Activated CD8-positive, alpha-beta memory T cell treated with anti-CD3 and anti-CD28 coated beads, Interleukin-2, amount 50 U/mL, for 4 hours (primary cell): ENCODE results near the gene TPP1.

Source experiments
- DNase-seq: peaks from one replicate; pipeline ENCODE4 v3.0.0-alpha.2; 2020

Gene TPP1

DNA sequence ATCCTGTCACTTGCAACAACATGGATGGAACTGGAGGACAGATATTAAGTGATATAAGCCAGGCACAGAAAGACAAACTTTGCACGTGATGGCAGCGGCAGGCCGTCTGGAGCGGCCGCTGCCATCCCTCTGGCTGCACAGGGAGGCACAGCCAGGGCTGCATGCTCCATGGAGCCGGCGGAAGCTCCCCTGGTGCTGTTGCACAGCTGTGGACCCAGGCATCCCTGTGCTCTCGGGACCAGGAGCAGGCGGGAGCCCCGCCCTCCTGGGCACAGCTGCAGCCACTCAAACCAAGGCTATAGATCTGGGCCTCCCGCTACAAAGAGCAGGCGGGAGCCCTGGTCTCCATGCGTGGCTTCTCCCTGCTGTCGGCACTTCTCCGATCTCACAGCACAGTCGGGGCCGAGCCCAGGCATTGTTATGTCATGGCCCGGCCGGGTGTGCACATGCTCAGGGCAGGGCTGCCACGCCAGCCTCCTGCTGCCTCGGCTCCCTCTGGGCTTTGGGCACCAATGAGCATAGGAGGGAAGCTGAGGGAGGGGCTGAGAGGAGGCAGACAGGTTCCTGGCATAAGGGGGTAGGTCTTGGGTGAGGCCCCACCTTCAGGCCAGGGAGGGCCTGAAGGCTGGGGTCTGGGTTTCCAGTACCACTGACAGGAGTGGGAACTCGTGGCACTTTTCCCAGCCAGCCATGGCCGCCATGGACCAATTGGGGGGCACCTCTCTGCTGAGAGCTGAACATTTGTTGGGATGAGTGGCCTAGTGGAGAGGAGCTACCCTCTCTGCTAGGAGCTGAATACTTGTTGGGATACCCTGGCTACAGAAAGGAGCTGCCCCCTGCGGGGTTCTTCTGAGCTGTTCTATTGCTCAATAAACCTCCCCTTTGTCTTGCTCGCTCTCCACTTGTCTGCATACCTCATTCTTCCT lies 32.5 kb downstream of the TPP1 start:
- DNase-seq = no peak

DNA sequence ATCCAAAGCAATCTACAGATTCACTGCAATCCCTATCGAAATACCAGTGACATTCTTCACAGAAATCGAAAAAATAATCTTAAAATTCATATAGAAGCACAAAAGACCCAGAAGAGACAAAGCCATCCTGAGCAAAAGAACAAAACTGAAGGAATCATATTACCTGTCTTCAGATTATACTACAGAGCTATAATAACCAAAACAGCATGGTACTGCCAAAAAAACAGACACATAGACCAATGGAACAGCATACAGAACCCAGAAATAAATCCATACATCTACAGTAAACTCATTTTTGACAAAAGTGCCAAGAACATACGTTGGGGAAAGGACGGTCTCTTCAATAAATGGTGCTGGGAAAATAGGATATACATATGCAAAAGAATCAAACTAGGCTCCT lies 34.7 kb downstream of the TPP1 start:
- no peak for DNase-seq

DNA sequence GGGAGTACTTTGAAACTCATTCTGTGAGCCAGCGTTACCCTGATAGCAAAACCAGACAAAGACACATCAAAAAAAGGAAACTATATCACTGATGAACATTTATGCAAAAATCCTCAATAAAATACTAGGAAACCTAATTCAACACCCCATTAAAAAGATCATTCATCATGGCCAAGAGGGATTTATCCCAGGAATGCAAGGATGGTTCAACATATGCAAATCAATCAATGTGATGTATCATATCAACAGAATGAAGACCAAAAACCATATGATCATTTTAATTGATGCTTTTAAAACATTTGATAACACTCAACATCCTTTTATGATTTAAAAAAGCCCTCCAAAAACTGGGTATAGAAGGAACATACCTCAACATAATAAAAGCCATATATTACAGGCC lies 35.6 kb downstream of the TPP1 start:
- DNase-seq = no peak

DNA sequence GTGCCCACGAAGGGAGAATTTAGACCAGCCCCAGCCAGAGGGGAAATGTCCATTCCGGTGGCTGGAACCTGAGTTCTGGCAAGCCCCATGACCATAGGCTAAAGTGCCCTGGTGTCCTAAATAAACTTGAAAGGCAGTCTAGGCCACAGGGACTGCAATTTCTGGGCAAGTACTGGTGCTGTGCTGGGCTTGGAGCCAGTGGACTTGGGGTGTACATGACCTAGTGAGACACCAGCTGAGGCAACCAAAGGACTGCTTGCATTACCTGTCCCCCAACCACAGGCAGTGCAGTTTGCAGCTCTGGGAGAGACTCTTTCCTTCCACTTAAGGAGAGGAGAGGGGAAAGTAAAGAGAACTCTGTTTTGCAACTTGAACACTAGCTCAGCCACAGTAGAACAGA lies 39.5 kb downstream of the TPP1 start:
- no peak for DNase-seq

DNA sequence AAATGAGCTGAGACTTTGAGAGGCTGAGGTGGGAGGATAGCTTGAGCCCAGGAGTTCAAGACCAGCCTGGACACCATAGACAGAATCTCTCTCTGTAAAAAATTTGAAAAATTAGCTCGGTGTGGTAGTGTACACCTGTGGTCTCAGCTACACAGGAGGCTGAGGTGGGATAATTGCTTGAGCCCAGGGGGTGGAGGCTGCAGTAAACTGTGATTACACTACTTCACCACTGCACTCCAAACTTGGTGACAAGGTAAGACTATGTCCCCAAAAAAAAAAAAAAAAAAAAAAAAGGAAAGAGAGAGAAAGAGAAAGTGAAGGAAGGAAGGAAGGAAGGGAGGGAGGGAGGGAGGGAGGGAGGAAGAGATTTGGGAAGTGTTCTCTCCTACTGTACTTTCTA lies 41.1 kb downstream of the TPP1 start:
- DNase-seq = no peak

DNA sequence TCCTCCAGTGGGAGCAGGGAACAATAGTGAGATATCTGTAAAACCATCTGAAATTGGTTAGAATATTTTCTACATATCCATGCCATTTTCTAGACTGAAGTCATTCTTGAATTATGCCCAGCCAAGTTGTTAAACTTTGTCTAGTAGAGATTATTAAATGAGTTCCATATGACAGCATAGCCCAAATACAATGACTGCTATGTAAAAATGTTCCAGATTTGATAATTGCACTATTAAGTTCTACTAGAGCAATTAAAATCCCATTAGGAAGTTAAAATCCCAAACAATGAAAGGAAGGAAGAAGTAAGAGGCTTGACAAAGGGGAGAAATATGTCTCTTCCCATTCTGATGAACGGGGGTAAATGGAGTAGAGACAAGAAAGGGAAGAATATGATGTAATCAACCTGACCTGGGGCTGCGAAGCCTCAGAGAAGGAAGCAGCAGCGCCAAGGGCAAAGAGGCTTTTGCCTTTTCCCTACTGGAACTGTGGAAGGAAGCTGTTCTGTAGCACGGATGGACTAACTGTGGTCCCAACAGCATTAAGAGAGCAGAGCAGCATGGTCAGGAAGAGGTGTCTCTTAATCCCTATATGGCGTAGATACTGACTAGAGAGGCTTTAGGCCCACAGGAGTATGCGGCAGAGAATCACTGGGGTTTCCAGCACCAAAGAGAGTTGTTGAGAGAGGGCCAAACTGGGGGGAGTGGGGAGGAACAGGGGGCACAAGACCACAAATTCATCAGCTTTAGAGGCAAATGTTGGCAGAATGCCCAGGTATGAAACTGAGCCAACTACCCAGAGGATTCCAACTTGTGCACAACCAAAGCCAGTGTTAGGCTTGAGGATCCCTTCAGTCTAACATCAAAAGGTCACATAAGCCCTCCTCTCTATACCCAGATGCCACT lies 42.5 kb downstream of the TPP1 start:
- DNase-seq = no peak

DNA sequence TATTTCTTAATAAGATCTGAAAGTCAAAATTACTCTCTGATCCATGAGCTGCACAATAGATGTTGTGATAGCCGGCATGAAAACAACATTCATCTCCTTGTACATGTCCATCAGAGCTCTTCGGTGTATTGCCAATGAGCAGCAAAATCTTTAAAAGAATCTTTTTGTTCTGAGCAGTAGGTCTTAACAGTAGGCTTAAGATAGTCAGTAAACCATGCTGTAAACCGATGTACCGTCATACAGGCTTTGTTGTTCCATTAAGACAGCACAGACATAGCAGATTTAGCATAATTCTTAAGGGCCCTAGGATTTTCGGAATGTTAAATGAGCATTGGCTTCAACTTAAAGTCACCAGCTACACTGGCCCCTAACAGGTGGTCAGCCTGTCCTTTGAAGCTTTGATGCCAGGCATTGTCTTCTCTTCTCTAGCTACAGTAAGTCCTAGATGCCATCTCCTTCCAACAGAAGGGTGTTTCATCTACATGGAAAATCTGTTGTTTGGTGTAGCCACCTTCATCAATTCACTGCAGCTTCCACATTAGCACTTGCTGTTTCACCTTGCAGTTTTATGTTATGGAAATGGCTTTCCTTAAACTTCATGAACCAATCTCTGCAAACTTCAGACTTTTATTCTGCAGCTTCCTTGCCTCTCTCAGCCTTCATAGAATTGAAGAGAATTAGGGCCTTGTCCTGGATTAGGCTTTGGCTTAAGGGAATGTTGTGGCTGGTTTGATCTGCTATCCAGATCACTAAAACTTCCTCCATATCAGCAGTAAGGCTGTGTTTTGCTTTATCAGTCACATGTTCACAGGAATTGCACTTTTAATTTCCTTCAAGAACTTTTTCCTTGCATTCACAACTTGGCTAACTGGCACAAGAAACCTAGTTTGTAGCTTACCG lies 44.2 kb downstream of the TPP1 start:
- DNase-seq = no peak

DNA sequence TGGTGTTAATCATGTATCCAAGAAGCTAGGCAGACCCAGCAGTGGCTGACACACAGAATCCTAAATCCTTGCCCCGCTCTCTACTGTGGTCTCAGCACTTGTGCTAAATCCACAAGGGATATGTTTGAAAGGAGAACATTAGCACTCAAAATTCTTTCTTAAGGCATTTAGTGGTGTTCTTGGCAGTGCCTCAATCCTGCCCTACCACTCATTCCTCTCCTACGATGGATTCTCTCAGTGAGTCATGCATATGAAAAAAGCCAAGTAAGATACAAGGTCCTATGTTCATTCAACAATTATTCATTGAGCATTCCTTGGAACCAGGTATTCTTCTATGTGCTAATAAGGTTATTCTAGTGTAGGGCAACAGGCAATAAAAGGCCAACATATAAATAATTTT lies 47.0 kb downstream of the TPP1 start:
- DNase-seq = no peak

DNA sequence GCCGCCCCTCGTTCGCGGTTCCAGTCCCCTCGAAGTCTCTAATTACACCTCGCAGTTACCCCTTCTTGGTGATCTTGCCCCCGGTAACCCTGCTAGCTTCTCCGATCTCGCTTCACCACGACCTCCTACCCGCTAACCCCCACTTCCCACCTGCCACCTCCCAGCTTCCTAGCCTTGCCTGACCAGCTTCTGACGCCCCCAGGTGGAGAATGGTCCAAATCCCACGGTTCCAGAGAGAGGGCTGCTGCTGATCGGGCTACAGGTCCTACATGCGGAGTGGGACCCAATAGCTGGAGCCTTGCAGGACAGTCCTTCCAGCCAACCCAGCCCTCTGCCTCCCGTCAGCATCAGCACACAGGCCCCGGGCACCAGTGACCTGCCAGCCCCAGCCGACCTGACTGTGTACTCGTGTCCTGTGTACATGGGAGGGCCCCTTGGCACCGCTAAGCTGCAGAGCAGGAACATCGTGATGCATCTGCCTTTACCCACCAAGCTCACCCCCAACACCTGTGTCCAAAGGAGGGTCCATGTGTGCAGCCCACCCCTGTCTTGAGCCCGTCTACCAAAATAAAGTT lies 47.7 kb downstream of the TPP1 start:
- DNase-seq = no peak

DNA sequence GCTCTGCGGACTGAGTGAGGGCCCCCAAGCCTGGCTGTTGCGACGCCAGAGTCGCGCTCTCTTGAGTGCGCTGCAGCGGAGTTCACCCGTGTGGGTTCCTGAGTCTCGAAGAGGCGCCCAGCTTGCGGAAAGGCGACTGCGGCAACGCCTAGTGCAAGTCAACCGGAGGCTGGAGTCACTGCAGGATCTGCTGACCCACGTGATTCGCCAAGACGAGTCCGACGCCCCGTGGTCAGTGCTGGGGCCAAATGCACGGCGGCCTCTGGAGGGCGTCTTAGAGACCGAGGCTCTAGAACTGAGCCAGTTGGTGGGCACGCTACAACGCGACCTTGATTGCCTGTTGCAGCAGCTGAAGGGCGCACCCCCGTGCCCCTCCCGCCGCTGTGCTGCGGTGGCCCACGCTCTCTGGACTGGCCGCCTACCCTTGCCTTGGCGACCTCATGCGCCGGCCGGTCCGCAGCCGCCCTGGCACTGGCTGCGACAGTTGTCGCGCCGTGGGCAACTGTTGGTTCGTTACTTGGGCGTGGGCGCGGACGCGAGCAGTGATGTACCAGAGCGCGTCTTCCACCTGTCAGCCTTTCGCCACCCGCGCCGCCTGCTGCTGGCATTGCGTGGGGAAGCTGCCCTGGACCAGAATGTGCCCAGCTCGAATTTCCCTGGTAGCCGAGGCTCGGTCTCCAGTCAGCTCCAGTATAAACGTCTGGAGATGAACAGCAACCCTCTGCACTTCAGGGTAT lies 48.4 kb downstream of the TPP1 start:
- no peak for DNase-seq

DNA sequence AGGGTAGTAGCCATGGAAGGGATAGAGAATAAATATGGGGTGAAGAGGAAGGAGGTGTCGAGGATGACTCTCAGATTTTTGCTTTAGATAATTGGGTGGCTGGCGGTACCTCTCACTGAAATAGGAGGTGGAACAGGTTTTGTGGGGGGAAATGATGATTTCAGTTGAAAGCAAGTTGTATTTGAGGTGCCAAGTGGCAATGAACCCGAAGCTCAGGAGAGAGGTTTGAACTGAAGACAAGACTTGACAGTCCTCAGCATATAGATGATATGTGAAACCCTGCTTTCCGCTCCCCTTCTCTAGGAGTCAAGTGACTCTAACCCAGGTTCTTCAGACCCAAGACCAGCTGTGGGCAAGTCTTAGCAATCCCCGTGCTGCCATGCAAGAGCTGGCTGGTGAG lies 49.5 kb downstream of the TPP1 start:
- DNase-seq = no peak

DNA sequence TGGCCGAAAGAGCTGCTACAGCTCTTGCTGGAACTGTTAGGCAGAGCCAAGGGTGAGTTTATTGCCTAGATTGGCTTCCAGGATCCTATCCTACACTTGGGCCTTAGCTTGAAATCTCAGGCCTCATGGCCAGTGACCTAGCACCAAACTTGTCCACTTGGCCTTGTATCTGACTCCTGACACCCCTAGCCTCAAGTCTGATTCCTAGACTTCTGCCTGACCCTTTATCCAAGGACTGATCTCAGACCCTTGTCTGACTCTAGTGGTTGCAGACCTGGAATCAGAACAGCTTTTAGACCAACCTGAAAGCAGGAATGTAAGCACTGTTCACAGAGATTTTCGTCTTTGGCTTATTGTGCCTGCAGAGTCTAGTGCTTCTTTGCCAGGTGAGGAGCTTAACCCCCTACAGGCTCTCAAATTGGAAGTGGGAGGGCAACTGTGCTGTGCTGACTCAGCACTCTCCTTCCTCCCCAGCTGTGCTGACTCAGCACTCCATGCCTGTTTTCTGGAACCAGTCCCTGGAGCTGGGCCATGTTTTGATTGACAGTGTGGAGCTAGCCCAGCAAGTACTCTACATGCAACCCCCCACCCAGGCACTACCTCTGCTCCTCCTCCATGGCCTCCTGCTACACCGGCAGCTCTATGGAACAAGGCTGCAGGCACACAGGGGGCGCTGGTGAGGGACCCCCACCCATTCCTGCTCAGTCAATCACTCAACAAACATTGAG lies 50.9 kb downstream of the TPP1 start:
- DNase-seq = no peak

DNA sequence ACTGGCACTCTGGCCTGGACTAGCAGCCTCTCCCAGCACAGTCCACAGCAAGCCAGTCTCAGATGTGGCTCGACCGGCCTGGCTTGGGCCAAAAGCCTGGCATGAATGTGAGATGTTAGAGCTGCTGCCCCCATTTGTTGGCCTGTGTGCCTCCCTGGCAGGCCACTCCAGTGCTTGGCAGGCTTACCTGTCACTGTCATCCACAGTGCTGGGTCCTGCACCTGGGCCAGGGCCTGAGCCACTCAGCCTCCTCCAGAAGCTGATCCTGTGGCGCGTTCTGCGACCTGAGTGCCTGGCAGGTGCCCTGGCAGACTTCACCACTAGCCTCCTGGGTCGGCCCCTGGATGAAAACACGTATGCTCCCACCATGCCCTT lies 51.9 kb downstream of the TPP1 start:
- DNase-seq = no peak

DNA sequence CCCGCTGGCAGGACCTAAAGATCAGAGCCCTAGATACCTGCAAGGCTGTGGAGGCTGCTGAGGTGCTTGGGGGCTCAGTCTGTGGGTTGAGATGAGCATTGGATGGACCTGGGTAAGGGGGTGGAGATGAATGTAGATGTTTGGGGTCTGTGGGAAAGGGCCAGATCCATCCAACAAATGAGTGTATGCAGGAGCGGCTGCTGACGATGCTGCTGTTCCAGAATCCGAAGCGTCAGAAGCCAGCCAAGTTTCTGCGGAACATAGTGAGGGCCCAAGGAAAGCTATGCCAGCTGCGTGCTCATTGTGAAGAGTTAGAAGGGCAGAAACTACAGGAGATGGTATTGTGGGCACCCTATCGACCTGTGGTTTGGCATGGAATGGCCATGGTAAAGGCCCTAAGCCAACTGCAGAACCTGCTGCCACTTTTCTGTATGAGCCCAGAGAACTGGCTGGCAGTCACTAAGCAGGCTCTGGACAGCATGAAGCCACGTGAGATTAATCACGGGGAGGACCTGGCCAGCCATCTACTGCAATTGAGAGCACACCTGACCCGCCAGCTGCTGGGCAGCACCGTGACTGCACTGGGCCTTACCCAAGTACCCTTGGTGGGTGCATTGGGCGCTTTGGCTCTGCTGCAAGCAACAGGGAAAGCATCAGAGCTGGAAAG lies 52.4 kb downstream of the TPP1 start:
- DNase-seq = no peak

DNA sequence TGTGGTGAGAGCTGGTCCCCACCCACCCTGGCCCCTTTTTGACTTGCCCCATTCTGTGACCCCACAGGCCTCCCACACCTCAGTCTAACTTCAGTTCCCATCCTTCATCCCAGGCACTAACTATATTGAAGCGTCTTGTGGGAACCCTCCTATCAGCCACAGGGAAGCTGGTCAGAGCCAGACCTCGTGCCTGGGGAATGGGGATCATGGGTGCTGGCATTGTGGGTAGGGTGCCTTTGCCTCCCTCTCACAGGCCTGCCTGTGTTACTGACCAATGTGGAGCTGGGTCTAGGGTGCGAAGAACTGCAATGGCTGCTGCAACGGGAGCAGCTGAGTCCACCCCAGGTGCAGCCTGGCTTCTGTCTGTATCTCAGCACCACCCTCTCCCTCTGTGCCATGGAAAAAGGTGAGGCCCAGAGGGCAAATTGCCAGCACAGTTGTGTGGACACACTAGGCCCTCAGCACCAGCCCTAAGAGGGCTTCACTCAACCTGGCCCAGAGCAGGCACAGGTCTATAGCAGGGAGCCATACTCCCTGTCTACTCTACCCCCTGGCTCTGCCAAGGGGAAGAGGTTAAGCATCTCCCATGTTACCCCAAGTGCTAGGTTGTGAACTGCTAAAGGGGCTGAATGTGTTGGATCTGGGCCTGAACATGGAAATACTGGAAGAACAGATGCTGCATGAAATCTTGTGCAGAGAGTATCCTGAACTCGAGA lies 53.1 kb downstream of the TPP1 start:
- DNase-seq = no peak

DNA sequence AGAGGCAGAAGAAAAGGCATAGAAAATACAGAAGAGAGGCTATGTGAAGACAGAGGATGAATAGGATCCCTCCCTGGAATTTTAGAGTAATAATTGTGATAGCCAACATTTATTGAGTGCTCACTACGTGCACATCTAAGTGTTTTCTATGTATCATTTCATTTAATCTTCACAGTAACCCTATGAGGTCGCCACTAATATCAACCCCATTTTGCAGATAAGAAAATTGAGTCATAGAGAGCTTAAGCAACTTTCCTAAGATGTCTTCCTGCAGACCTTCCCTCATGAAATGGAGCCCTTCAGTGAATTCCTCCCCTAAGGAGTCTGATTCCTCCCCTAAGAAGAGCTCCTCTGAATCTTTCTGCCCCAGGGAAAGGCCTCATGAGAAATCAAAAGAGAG lies 53.9 kb downstream of the TPP1 start:
- no peak for DNase-seq

DNA sequence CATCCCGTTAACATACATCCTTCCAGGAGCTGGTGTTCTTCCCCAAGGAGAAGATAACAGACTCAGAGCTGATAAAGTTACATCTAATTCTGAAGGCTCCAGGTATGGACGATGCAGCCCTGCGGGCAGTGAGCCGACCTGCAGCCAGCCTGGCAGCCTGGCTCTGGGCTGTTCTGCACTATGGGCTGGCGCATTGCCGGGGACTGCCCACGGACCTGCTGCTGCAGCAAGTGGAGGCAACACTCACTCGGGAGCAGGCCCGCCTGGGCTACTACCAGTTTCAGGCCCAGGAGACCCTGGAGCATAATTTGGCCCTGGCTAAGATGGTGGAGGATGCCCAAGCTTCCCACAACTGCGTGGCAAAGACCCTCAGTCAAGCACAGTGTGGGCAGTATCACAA lies 55.6 kb downstream of the TPP1 start:
- no peak for DNase-seq

DNA sequence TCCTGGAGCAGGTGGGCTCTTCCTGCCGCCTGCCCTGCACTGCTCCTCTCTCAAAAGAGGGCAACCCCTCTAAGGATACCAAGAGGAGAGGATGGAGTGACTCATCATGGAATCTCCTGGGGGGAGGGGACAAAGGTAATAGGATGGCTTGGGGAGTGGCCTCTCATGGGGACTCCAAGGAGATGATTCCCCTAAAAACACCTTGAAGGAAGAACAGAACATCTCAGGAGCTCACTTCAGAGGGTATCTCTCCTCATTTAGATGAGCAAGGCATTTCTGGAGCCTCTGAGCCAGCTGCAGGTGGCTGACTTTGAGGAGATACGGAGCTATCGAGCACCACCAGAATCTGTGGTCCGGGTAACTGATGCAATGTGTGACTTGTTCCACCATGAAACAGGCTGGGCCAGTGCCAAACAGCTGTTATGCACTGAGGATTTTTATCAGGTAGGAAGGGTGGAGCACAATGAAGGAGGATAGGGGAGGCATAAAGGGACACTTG lies 56.1 kb downstream of the TPP1 start:
- DNase-seq = no peak
